ENCODE data around the gene B4GALT6. TPM values are rescaled to one million over a fixed set of nuclear protein-coding genes. Genes with fewer than 3 reads are reported as not detected.

B4GALT6 gene
- total RNA-seq, 4 donors from 2014 or later: 5.0 to 20.7 (median 6.0) TPM

- H3K27me3 ChIP-seq: no peaks in the 10 kb centered on the region
- H3K27ac ChIP-seq: no peak overlapping the region
- H3K9me3 ChIP-seq: no peaks in the 10 kb centered on the region
- no peak for DNase-seq
- no peak for TF ChIP-seq POLR2A (IDR thresholded peaks at IDR 0.05)
- TF ChIP-seq, protein P1, sequence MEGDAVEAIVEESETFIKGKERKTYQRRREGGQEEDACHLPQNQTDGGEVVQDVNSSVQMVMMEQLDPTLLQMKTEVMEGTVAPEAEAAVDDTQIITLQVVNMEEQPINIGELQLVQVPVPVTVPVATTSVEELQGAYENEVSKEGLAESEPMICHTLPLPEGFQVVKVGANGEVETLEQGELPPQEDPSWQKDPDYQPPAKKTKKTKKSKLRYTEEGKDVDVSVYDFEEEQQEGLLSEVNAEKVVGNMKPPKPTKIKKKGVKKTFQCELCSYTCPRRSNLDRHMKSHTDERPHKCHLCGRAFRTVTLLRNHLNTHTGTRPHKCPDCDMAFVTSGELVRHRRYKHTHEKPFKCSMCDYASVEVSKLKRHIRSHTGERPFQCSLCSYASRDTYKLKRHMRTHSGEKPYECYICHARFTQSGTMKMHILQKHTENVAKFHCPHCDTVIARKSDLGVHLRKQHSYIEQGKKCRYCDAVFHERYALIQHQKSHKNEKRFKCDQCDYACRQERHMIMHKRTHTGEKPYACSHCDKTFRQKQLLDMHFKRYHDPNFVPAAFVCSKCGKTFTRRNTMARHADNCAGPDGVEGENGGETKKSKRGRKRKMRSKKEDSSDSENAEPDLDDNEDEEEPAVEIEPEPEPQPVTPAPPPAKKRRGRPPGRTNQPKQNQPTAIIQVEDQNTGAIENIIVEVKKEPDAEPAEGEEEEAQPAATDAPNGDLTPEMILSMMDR (IDR thresholded peaks at IDR 0.05): no peak
- no peak overlapping the region for H3K4me3 ChIP-seq
- no peaks in the 10 kb centered on the region for H3K4me1 ChIP-seq
- no peaks in the 10 kb centered on the region for H3K36me3 ChIP-seq
Observed at GRCh38 chr18:31574359-31574758, 110.0 kb downstream of the B4GALT6 start.

Other genes with a start within 250 kb of the B4GALT6 start
- gene DSG3, start 236.8 kb downstream of the B4GALT6 start, total RNA-seq: 10 to 100 TPM in 2 of 4 donors, 1 to 10 TPM in 1, not detected in 1; 3.7 to 11.4 (median 11.0) TPM
- 100 to 1,000 TPM in 3 of 4 donors, 10 to 100 TPM in 1; 19.8 to 173 (median 128) TPM for gene DSG2, start 186.4 kb downstream of the B4GALT6 start, total RNA-seq
- gene TTR, start 92.7 kb downstream of the B4GALT6 start, total RNA-seq: 1 to 10 TPM in 1 of 4 donors, not detected in 3; 2.5 TPM
- gene SLC25A52, start 76.3 kb upstream of the B4GALT6 start, total RNA-seq: not detected